Measurements from ENCODE around the gene GTF2A1L. TPM values are rescaled to one million over a fixed set of nuclear protein-coding genes. Genes with fewer than 3 reads are reported as not detected.

The GTF2A1L gene
- total RNA-seq, 4 donors from 2014 or later, result 0.67 to 4.2 TPM; not detected in 2

- H3K27ac ChIP-seq, result no peak overlapping the region
- H3K36me3 ChIP-seq, result no peaks in the 10 kb centered on the region
- no peaks in the 10 kb centered on the region for H3K27me3 ChIP-seq
- WGBS, 2 donors, result 85 to 88% methylated on average over 4 of the region's 4 CpGs
- intact Hi-C loops (cut with DNase I), result no loop called here
- no peak for DNase-seq
- H3K4me3 ChIP-seq (replicated peaks in 1 of 3), result no peak overlapping the region
- TF ChIP-seq POLR2A (IDR thresholded peaks at IDR 0.05) (no peak), CTCF (IDR thresholded peaks at IDR 0.05) (no peak)
- H3K4me1 ChIP-seq, result peaks cover 3 to 7% of the 10 kb centered on the region in 2 donors
- no peaks in the 10 kb centered on the region for H3K9me3 ChIP-seq
Observed at GRCh38 chr2:48693066-48693465, 75.4 kb downstream of the GTF2A1L start.

GRCh38 chr2:48693645-48694044 lies 76.0 kb downstream of the GTF2A1L start:
- 60 to 62% methylated on average over 3 of the region's 3 CpGs for WGBS, 2 donors
- intact Hi-C loops (cut with DNase I), result no loop called here
- peaks cover 3 to 7% of the 10 kb centered on the region in 2 donors for H3K4me1 ChIP-seq
- H3K36me3 ChIP-seq, result no peaks in the 10 kb centered on the region
- no peak for DNase-seq
- no peak overlapping the region for H3K4me3 ChIP-seq (replicated peaks in 1 of 3)
- H3K27me3 ChIP-seq, result no peaks in the 10 kb centered on the region
- H3K9me3 ChIP-seq, result no peaks in the 10 kb centered on the region
- H3K27ac ChIP-seq, result no peak overlapping the region
- no peak for TF ChIP-seq POLR2A (IDR thresholded peaks at IDR 0.05)
- no peak for TF ChIP-seq CTCF (IDR thresholded peaks at IDR 0.05)

GRCh38 chr2:48694149-48694548 lies 76.5 kb downstream of the GTF2A1L start:
- Histone ChIP-seq H3K36me3 (no peaks in the 10 kb centered on the region), H3K27me3 (no peaks in the 10 kb centered on the region), H3K4me1 (peaks cover 3 to 7% of the 10 kb centered on the region in 2 donors), H3K9me3 (no peaks in the 10 kb centered on the region), H3K4me3 (replicated peaks in 1 of 3) (no peak overlapping the region), H3K27ac (no peak overlapping the region)
- 30 to 35% methylated on average over 3 of the region's 3 CpGs for WGBS, 2 donors
- TF ChIP-seq CTCF (IDR thresholded peaks at IDR 0.05), result no peak
- no peak for TF ChIP-seq POLR2A (IDR thresholded peaks at IDR 0.05)
- intact Hi-C loops (cut with DNase I), result no loop called here
- no peak for DNase-seq

GRCh38 chr2:48695991-48696390 lies 78.3 kb downstream of the GTF2A1L start:
- Histone ChIP-seq H3K4me3 (replicated peaks in 1 of 3) (no peak overlapping the region), H3K27ac (no peak overlapping the region), H3K9me3 (no peaks in the 10 kb centered on the region), H3K4me1 (peaks cover 3 to 7% of the 10 kb centered on the region in 2 donors), H3K36me3 (no peaks in the 10 kb centered on the region), H3K27me3 (no peaks in the 10 kb centered on the region)
- DNase-seq, result no peak
- no peak for TF ChIP-seq CTCF (IDR thresholded peaks at IDR 0.05)
- TF ChIP-seq POLR2A (IDR thresholded peaks at IDR 0.05), result no peak
- intact Hi-C loops (cut with DNase I), result no loop called here

GRCh38 chr2:48696881-48697280 lies 79.2 kb downstream of the GTF2A1L start:
- no peaks in the 10 kb centered on the region for H3K27me3 ChIP-seq
- intact Hi-C loops (cut with DNase I), result no loop called here
- DNase-seq, result no peak
- H3K4me3 ChIP-seq (replicated peaks in 1 of 3), result no peak overlapping the region
- 81 to 93% methylated on average over 1 of the region's 1 CpG for WGBS, 2 donors
- no peaks in the 10 kb centered on the region for H3K9me3 ChIP-seq
- H3K27ac ChIP-seq, result no peak overlapping the region
- no peaks in the 10 kb centered on the region for H3K36me3 ChIP-seq
- H3K4me1 ChIP-seq, result peaks cover 3 to 7% of the 10 kb centered on the region in 2 donors
- TF ChIP-seq CTCF (IDR thresholded peaks at IDR 0.05) (no peak), POLR2A (IDR thresholded peaks at IDR 0.05) (no peak)

Data from thyroid gland (tissue), 4 donors.